GM12878 (cell line): ENCODE results near the gene PIK3R3. TPM values are rescaled to one million over a fixed set of nuclear protein-coding genes. Genes with fewer than 3 reads are reported as not detected.

Experiments used
- BCL11A ChIP-seq: IDR thresholded peaks from 2 replicates; pipeline ENCODE4 v1.6.1; 2011; ENCODE audit warnings: low read depth, low read length
- BHLHE40 ChIP-seq, 2 experiments: fragments of 450-650 bp in 1 of 2; IDR thresholded peaks; 2 replicates each; pipeline ENCODE4 v1.6.1; 2011 to 2017; ENCODE audit warnings: low read depth in 2 of 2, borderline replicate concordance in 1 of 2, improper control_type of control experiment in 1 of 2, low read length in 1 of 2, mild to moderate bottlenecking in 1 of 2
- BMI1 ChIP-seq: fragments of 450-650 bp; IDR thresholded peaks from 2 replicates; pipeline ENCODE4 v1.6.1; 2016; ENCODE audit warnings: mild to moderate bottlenecking, moderate library complexity, borderline replicate concordance
- CBFB ChIP-seq: IDR thresholded peaks from 2 replicates; pipeline ENCODE4 v1.6.1; 2016; ENCODE audit warnings: antibody characterized with exemption, low read depth
- CHD1 ChIP-seq: IDR thresholded peaks from 2 replicates; pipeline ENCODE4 v1.6.1; 2012; ENCODE audit warnings: low read depth, low read length, improper control_type of control experiment
- CREM ChIP-seq: IDR thresholded peaks from 2 replicates; pipeline ENCODE4 v1.6.1; 2014; ENCODE audit warnings: antibody characterized with exemption, low read depth
- E2F8 ChIP-seq: fragments of 450-650 bp; IDR thresholded peaks from 2 replicates; pipeline ENCODE4 v1.6.1; 2018; ENCODE audit warnings: mild to moderate bottlenecking, low read depth, moderate library complexity; ENCODE audit not compliant: partially characterized antibody
- EED ChIP-seq: sonication (generic); IDR thresholded peaks from 2 replicates; pipeline ENCODE4 v1.6.1; 2016; ENCODE audit warnings: antibody characterized with exemption, low read depth
- EGR1 ChIP-seq, 2 experiments: IDR thresholded peaks; 1 replicate in 1 of 2; 2 replicates in 1 of 2; pipeline ENCODE4 v1.6.1; 2011 to 2012; ENCODE audit warnings: low read depth in 2 of 2, low read length in 2 of 2, borderline replicate concordance in 1 of 2, mild to moderate bottlenecking in 1 of 2, moderate library complexity in 1 of 2
- FOXM1 ChIP-seq: IDR thresholded peaks from 2 replicates; pipeline ENCODE4 v1.6.1; 2012; ENCODE audit warnings: low read depth, mild to moderate bottlenecking, inconsistent platforms, low read length, moderate library complexity
- HDAC6 ChIP-seq: fragments of 200-600 bp; sonication (generic); IDR thresholded peaks from one replicate; pipeline ENCODE4 v1.8.0; 2017; ENCODE audit warnings: antibody characterized with exemption; ENCODE audit not compliant: unreplicated experiment
- IRF4 ChIP-seq: IDR thresholded peaks from 2 replicates; pipeline ENCODE4 v1.6.1; 2011; ENCODE audit warnings: low read depth, low read length
- KDM1A ChIP-seq: fragments of 200-600 bp; sonication (generic); IDR thresholded peaks from 2 replicates; pipeline ENCODE4 v1.6.1; 2016; ENCODE audit warnings: borderline replicate concordance
- MAX ChIP-seq: IDR thresholded peaks from 2 replicates; pipeline ENCODE4 v1.6.1; 2012; ENCODE audit warnings: low read depth, low read length, improper control_type of control experiment
- MYB ChIP-seq: fragments of 150-350 bp; IDR thresholded peaks from 2 replicates; pipeline ENCODE4 v1.6.1; 2014; ENCODE audit warnings: mild to moderate bottlenecking, low read depth, low read length, borderline replicate concordance
- NFIC ChIP-seq: IDR thresholded peaks from 2 replicates; pipeline ENCODE4 v1.6.1; 2012; ENCODE audit warnings: low read depth, mild to moderate bottlenecking, inconsistent platforms, low read length, moderate library complexity
- NR2C2 ChIP-seq: IDR thresholded peaks from 2 replicates; pipeline ENCODE4 v1.6.1; 2011; ENCODE audit warnings: borderline replicate concordance, low read depth; ENCODE audit not compliant: control insufficient read depth, insufficient read length
- NR2F1 ChIP-seq: fragments of 450-650 bp; conservative IDR thresholded peaks from 2 replicates; pipeline ENCODE4 v1.6.1; 2017; ENCODE audit warnings: mild to moderate bottlenecking
- POLR2A ChIP-seq: IDR thresholded peaks from 2 replicates; pipeline ENCODE4 v1.6.1; 2011; ENCODE audit warnings: low read depth, mild to moderate bottlenecking, low read length
- POLR2AphosphoS2 ChIP-seq: IDR thresholded peaks from 2 replicates; pipeline ENCODE4 v1.6.1; 2011; ENCODE audit warnings: low read depth, mild to moderate bottlenecking, low read length, improper control_type of control experiment, moderate library complexity
- RAD21 ChIP-seq: IDR thresholded peaks from 2 replicates; pipeline ENCODE4 v1.6.1; 2011; ENCODE audit warnings: mild to moderate bottlenecking, low read depth, low read length, moderate library complexity; ENCODE audit not compliant: insufficient read depth
- RAD51 ChIP-seq: fragments of 450-650 bp; IDR thresholded peaks from 2 replicates; pipeline ENCODE4 v1.6.1; 2016; ENCODE audit warnings: moderate library complexity, mild to moderate bottlenecking, inconsistent platforms
- SIX5 ChIP-seq: IDR thresholded peaks from 2 replicates; pipeline ENCODE4 v1.6.1; 2011; ENCODE audit warnings: mild to moderate bottlenecking, low read depth, low read length, moderate library complexity; ENCODE audit not compliant: severe bottlenecking
- SMAD1 ChIP-seq: fragments of 450-650 bp; IDR thresholded peaks from 2 replicates; pipeline ENCODE4 v1.6.1; 2018; ENCODE audit warnings: mild to moderate bottlenecking, low read depth; ENCODE audit not compliant: partially characterized antibody
- SMARCA5 ChIP-seq: fragments of 450-650 bp; IDR thresholded peaks from 2 replicates; pipeline ENCODE4 v1.6.1; 2017; ENCODE audit warnings: mild to moderate bottlenecking
- SREBF1 ChIP-seq: IDR thresholded peaks from 2 replicates; pipeline ENCODE4 v1.6.1; 2012; ENCODE audit warnings: mild to moderate bottlenecking, low read length
- TBL1XR1 ChIP-seq: IDR thresholded peaks from 2 replicates; pipeline ENCODE4 v1.6.1; 2012; ENCODE audit warnings: low read depth, low read length, improper control_type of control experiment
- YY1 ChIP-seq: IDR thresholded peaks from 2 replicates; pipeline ENCODE4 v1.6.1; 2011; ENCODE audit warnings: low read depth, mild to moderate bottlenecking, low read length
- ZNF207 ChIP-seq: fragments of 450-650 bp; IDR thresholded peaks from 2 replicates; pipeline ENCODE4 v1.6.1; 2014; ENCODE audit warnings: antibody characterized with exemption, mild to moderate bottlenecking, borderline replicate concordance
- ZNF24 ChIP-seq: fragments of 450-650 bp; IDR thresholded peaks from 2 replicates; pipeline ENCODE4 v1.6.1; 2017; ENCODE audit warnings: antibody characterized with exemption, mild to moderate bottlenecking
- ZNF274 ChIP-seq: IDR thresholded peaks from one replicate; pipeline ENCODE4 v1.8.0; 2011; ENCODE audit not compliant: insufficient read length, insufficient read depth
- polyA plus RNA-seq, 11 experiments: library from polyadenylated mRNA; depleted of rRNA in 4 of 11; unstranded in 6 of 11; stranded (reverse) in 5 of 11; fragments of >200 nt; fragmentation: Nextera tagmentation in 4 of 11; fragmentation: Illumina TruSeq in 1 of 11; extraction: Ambion mirVana in 4 of 11; extraction: Trizol in 1 of 11; gene quantifications; 1 replicate in 1 of 11; 2 replicates in 10 of 11; pipeline versions ENCODE4 v1.2.1 to v1.2.3, GENCODE V29; 2011 to 2016; ENCODE audit warnings: inconsistent platforms in 2 of 11, missing spikeins in 2 of 11, low read depth in 1 of 11
- total RNA-seq, 4 experiments: library from RNA; depleted of rRNA in 3 of 4; stranded (reverse); fragments of >200 nt in 3 of 4; fragmentation: Illumina TruSeq in 1 of 4; extraction: Trizol in 1 of 4; gene quantifications; 2 replicates each; pipeline versions ENCODE4 v1.2.1 to v1.2.3, GENCODE V29; 2013 to 2021

The PIK3R3 gene
- total and polyA plus RNA-seq, 10 of the 15 experiments (the other 5 are each of a cell fraction or from before 2014, with no cell fraction given) = 4.8 to 27.0 (median 19.8) TPM

- TF ChIP-seq SREBF1 (no peak), EGR1 (IDR thresholded peaks at IDR 0.05; ENCODE audit: borderline replicate concordance in 1 of 2, low read depth in 2 of 2, low read length in 2 of 2) (no peak), EED (no peak), HDAC6 (no peak), SMAD1 (no peak), POLR2A (peak; percentile 30; the same call in 1 of the 2 replicates), ZNF274 (no peak), IRF4 (peak; percentile 52; the same call in 1 of the 2 replicates), MAX (no peak), CHD1 (no peak), SIX5 (no peak), ZNF207 (0 out of 2 replicates have a peak, but pooled peaks have one; percentile 49), YY1 (peak; percentile 86), FOXM1 (peak; percentile 55; the same call in 1 of the 2 replicates), NFIC (no peak), NR2C2 (no peak), NR2F1 (no peak), TBL1XR1 (no peak), KDM1A (no peak), BCL11A (no peak), RAD21 (peak; percentile 100), E2F8 (no peak), BMI1 (no peak), ZNF24 (0 out of 2 replicates have a peak, but pooled peaks have one; percentile 50), POLR2AphosphoS2 (no peak), CBFB (0 out of 2 replicates have a peak, but pooled peaks have one; percentile 2), CREM (no peak), SMARCA5 (0 out of 2 replicates have a peak, but pooled peaks have one; percentile 80), BHLHE40 (IDR thresholded peaks at IDR 0.05; ENCODE audit: borderline replicate concordance in 1 of 2, low read depth in 2 of 2, low read length in 1 of 2) (no peak), RAD51 (no peak), MYB (no peak)
Measured at GRCh38 chr1:46036894-46037839, 95.3 kb downstream of the PIK3R3 start (continued).
